ENCODE measurements around the gene ARHGAP6.

DNA sequence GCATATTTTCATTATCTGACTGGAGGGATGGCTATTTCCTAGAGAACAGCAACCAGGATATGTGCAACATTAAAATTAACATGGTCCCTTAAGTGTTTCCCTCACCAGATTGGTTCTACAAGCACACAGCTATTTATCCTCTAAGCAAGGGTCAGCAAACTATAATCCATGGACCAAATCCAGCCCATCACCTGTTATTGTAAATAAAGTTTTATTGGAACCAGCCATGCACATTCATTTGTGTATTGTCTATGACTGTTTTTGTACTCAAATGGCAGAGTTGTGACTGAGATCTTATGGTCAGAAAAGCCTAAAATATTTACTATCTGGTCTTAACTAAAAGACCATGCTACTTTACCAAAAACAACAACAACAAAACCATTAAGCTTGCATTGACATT is 294.6 kb downstream of the ARHGAP6 start:
- TF ChIP-seq POLR2A (IDR thresholded peaks at IDR 0.05; ENCODE audit: low read depth, low read length) (no peak), POLR2AphosphoS5 (IDR thresholded peaks at IDR 0.05; ENCODE audit: low read depth, low read length) (no peak)

Measured in GM12892 (cell line).